WTC11 (cell line): ENCODE results near the gene HDAC9. TPM values are rescaled to one million over a fixed set of nuclear protein-coding genes. Genes with fewer than 3 reads are reported as not detected.

ENCODE experiments used
- ATAC-seq: fragments of 200-7000 bp; cut with Tn5 transposase; 2 replicates; pipeline ENCODE4 v1.10.0; 2021; ENCODE audit warnings: mild to moderate bottlenecking, moderate library complexity
- CTCF ChIA-PET: fragments of 300-600 bp; sonication (Branson Sonifier 250); formaldehyde crosslinking; loops from one replicate; lab custom pipeline; 2021; ENCODE audit warnings: antibody characterized with exemption; lab: Charles Lee
- POLR2A ChIA-PET: fragments of 350-600 bp; sonication (Branson Sonifier 250); formaldehyde crosslinking; loops from one replicate; lab custom pipeline; 2021; ENCODE audit warnings: antibody characterized with exemption; lab: Charles Lee
- DNase-seq: peaks from one replicate; pipeline ENCODE4 v3.0.0; 2021; ENCODE audit warnings: low spot score
- H3K27ac Mint-ChIP-seq: 2 replicates; pipeline ENCODE4 v1.8.0; 2021; ENCODE audit warnings: mixed read lengths
- H3K27me3 Mint-ChIP-seq: 2 replicates; pipeline ENCODE4 v1.8.0; 2021; ENCODE audit warnings: low read depth, mild to moderate bottlenecking, moderate library complexity, mixed read lengths
- H3K36me3 Mint-ChIP-seq: 2 replicates; pipeline ENCODE4 v1.8.0; 2021; ENCODE audit warnings: mixed read lengths
- H3K4me1 Mint-ChIP-seq: 2 replicates; pipeline ENCODE4 v1.8.0; 2022; ENCODE audit warnings: mixed read lengths
- H3K4me3 Mint-ChIP-seq: 2 replicates; pipeline ENCODE4 v1.8.0; 2021; ENCODE audit warnings: mild to moderate bottlenecking, moderate library complexity, mixed read lengths
- H3K9me3 Mint-ChIP-seq: 2 replicates; pipeline ENCODE4 v1.8.0; 2021; ENCODE audit warnings: mixed read lengths
- E2F1 ChIP-seq: sonication (generic); formaldehyde crosslinking; IDR thresholded peaks from 2 replicates; pipeline ENCODE4 v1.8.0; 2022; ENCODE audit warnings: mild to moderate bottlenecking, missing genetic modification reagents
- FOXK1 ChIP-seq: sonication (generic); formaldehyde crosslinking; IDR thresholded peaks from 2 replicates; pipeline ENCODE4 v1.8.0; 2022; ENCODE audit warnings: mild to moderate bottlenecking, moderate library complexity, missing genetic modification reagents
- FOXP1 ChIP-seq: sonication (generic); formaldehyde crosslinking; IDR thresholded peaks from 2 replicates; pipeline ENCODE4 v1.8.0; 2022; ENCODE audit warnings: missing genetic modification reagents, mild to moderate bottlenecking, moderate library complexity, borderline replicate concordance
- HMGA2 ChIP-seq: fragments of 250-450 bp; sonication (Bioruptor Pico); IDR thresholded peaks from 2 replicates; pipeline ENCODE4 v1.4.0; 2021; ENCODE audit warnings: mild to moderate bottlenecking, moderate library complexity
- JAZF1 ChIP-seq: fragments of 250-450 bp; sonication (Bioruptor Pico); IDR thresholded peaks from 2 replicates; pipeline ENCODE4 v1.9.0; 2021; ENCODE audit warnings: moderate library complexity, mild to moderate bottlenecking, inconsistent platforms
- NFYB ChIP-seq: sonication (generic); formaldehyde crosslinking; conservative IDR thresholded peaks from 2 replicates; pipeline ENCODE4 v1.8.0; 2022; ENCODE audit warnings: low read depth, missing genetic modification reagents
- RORB ChIP-seq: fragments of 250-450 bp; sonication (Bioruptor Pico); IDR thresholded peaks from 2 replicates; pipeline ENCODE4 v1.9.0; 2021; ENCODE audit warnings: mild to moderate bottlenecking
- TEAD1 ChIP-seq: sonication (generic); formaldehyde crosslinking; IDR thresholded peaks from 2 replicates; pipeline ENCODE4 v1.8.0; 2022; ENCODE audit warnings: mild to moderate bottlenecking, missing genetic modification reagents
- TEAD4 ChIP-seq: sonication (generic); formaldehyde crosslinking; IDR thresholded peaks from 2 replicates; pipeline ENCODE4 v1.8.0; 2022; ENCODE audit warnings: mild to moderate bottlenecking, missing genetic modification reagents
- ZNF138 ChIP-seq: sonication (generic); formaldehyde crosslinking; conservative IDR thresholded peaks from 2 replicates; pipeline ENCODE4 v1.8.1; 2022; ENCODE audit warnings: mild to moderate bottlenecking, moderate library complexity, missing genetic modification reagents
- ZNF416 ChIP-seq: fragments of 250-450 bp; sonication (Bioruptor Pico); IDR thresholded peaks from 2 replicates; pipeline ENCODE4 v1.9.0; 2021; ENCODE audit warnings: mild to moderate bottlenecking, inconsistent platforms
- ZNF425 ChIP-seq: fragments of 250-450 bp; sonication (Bioruptor Pico); conservative IDR thresholded peaks from 2 replicates; pipeline ENCODE4 v1.9.0; 2021; ENCODE audit warnings: mild to moderate bottlenecking
- total RNA-seq: library from RNA; stranded (reverse); gene quantifications from 3 replicates; pipeline ENCODE4 v1.2.3, GENCODE V29; 2021
- TF ChIP-seq, protein P1 (sequence below): fragments of 250-450 bp; sonication (Bioruptor Pico); IDR thresholded peaks from 2 replicates; pipeline ENCODE4 v1.9.0; 2021; ENCODE audit warnings: moderate library complexity, mild to moderate bottlenecking, inconsistent platforms, borderline replicate concordance
- TF ChIP-seq, protein P2 (sequence below): sonication (generic); formaldehyde crosslinking; IDR thresholded peaks from 2 replicates; pipeline ENCODE4 v1.8.1; 2023; ENCODE audit warnings: mild to moderate bottlenecking, missing genetic modification reagents, borderline replicate concordance
- TF ChIP-seq, protein P3 (sequence below): sonication (generic); formaldehyde crosslinking; IDR thresholded peaks from 2 replicates; pipeline ENCODE4 v1.8.1; 2022; ENCODE audit warnings: mild to moderate bottlenecking, moderate library complexity, missing genetic modification reagents
- TF ChIP-seq, protein P4 (sequence below): sonication (generic); formaldehyde crosslinking; IDR thresholded peaks from 2 replicates; pipeline ENCODE4 v1.8.0; 2022; ENCODE audit warnings: mild to moderate bottlenecking, missing genetic modification reagents
- TF ChIP-seq, protein P5 (sequence below): sonication (generic); formaldehyde crosslinking; IDR thresholded peaks from 2 replicates; pipeline ENCODE4 v1.8.1; 2023; ENCODE audit warnings: mild to moderate bottlenecking, missing genetic modification reagents, moderate library complexity

Gene HDAC9
- total RNA-seq, 1 experiment from 2014 or later, result 18.8 TPM

- Mint-ChIP-seq H3K9me3 (no peaks in the 10 kb centered on the region), H3K36me3 (no peaks in the 10 kb centered on the region), H3K4me3 (no peak overlapping the region), H3K27me3 (no peaks in the 10 kb centered on the region), H3K27ac (no peak overlapping the region), H3K4me1 (peaks cover 19% of the 10 kb centered on the region)
- ATAC-seq (no peak), DNase-seq (no peak)
- POLR2A ChIA-PET, result no interaction called here
- no peak for TF ChIP-seq E2F1 (CRISPR knock-in tag)
- TF ChIP-seq, protein P1, sequence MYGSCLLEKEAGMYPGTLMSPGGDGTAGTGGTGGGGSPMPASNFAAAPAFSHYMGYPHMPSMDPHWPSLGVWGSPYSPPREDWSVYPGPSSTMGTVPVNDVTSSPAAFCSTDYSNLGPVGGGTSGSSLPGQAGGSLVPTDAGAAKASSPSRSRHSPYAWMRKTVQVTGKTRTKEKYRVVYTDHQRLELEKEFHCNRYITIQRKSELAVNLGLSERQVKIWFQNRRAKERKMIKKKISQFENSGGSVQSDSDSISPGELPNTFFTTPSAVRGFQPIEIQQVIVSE (CRISPR knock-in tag), result no peak
- TF ChIP-seq, protein P2, sequence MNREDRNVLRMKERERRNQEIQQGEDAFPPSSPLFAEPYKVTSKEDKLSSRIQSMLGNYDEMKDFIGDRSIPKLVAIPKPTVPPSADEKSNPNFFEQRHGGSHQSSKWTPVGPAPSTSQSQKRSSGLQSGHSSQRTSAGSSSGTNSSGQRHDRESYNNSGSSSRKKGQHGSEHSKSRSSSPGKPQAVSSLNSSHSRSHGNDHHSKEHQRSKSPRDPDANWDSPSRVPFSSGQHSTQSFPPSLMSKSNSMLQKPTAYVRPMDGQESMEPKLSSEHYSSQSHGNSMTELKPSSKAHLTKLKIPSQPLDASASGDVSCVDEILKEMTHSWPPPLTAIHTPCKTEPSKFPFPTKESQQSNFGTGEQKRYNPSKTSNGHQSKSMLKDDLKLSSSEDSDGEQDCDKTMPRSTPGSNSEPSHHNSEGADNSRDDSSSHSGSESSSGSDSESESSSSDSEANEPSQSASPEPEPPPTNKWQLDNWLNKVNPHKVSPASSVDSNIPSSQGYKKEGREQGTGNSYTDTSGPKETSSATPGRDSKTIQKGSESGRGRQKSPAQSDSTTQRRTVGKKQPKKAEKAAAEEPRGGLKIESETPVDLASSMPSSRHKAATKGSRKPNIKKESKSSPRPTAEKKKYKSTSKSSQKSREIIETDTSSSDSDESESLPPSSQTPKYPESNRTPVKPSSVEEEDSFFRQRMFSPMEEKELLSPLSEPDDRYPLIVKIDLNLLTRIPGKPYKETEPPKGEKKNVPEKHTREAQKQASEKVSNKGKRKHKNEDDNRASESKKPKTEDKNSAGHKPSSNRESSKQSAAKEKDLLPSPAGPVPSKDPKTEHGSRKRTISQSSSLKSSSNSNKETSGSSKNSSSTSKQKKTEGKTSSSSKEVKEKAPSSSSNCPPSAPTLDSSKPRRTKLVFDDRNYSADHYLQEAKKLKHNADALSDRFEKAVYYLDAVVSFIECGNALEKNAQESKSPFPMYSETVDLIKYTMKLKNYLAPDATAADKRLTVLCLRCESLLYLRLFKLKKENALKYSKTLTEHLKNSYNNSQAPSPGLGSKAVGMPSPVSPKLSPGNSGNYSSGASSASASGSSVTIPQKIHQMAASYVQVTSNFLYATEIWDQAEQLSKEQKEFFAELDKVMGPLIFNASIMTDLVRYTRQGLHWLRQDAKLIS (CRISPR knock-in tag), result no peak
- no peak for TF ChIP-seq TEAD1 (CRISPR knock-in tag)
- TF ChIP-seq TEAD4 (CRISPR knock-in tag), result no peak
- CTCF ChIA-PET, result no interaction called here
Observed at GRCh38 chr7:18997477-18998150, 502.1 kb downstream of the HDAC9 start.

- ChIA-PET CTCF (no interaction called here), POLR2A (no interaction called here)
- no peak overlapping the region for H3K27ac Mint-ChIP-seq
- no peak for DNase-seq
- H3K27me3 Mint-ChIP-seq, result no peaks in the 10 kb centered on the region
- H3K36me3 Mint-ChIP-seq, result no peaks in the 10 kb centered on the region
- H3K4me3 Mint-ChIP-seq, result no peak overlapping the region
- no peaks in the 10 kb centered on the region for H3K9me3 Mint-ChIP-seq
- H3K4me1 Mint-ChIP-seq, result peaks cover 19% of the 10 kb centered on the region
- ATAC-seq, result no peak
- TF ChIP-seq FOXP1 (CRISPR knock-in tag), result no peak
- TF ChIP-seq, protein P2 (CRISPR knock-in tag), result no peak
- TF ChIP-seq FOXK1, result no peak
- TF ChIP-seq, protein P3, sequence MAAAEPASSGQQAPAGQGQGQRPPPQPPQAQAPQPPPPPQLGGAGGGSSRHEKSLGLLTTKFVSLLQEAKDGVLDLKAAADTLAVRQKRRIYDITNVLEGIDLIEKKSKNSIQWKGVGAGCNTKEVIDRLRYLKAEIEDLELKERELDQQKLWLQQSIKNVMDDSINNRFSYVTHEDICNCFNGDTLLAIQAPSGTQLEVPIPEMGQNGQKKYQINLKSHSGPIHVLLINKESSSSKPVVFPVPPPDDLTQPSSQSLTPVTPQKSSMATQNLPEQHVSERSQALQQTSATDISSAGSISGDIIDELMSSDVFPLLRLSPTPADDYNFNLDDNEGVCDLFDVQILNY (CRISPR knock-in tag), result no peak
- TF ChIP-seq JAZF1, result no peak
- TF ChIP-seq HMGA2 (CRISPR knock-in tag), result no peak
- no peak for TF ChIP-seq ZNF416 (CRISPR knock-in tag)
- TF ChIP-seq ZNF138 (CRISPR knock-in tag), result no peak
- TF ChIP-seq, protein P4, sequence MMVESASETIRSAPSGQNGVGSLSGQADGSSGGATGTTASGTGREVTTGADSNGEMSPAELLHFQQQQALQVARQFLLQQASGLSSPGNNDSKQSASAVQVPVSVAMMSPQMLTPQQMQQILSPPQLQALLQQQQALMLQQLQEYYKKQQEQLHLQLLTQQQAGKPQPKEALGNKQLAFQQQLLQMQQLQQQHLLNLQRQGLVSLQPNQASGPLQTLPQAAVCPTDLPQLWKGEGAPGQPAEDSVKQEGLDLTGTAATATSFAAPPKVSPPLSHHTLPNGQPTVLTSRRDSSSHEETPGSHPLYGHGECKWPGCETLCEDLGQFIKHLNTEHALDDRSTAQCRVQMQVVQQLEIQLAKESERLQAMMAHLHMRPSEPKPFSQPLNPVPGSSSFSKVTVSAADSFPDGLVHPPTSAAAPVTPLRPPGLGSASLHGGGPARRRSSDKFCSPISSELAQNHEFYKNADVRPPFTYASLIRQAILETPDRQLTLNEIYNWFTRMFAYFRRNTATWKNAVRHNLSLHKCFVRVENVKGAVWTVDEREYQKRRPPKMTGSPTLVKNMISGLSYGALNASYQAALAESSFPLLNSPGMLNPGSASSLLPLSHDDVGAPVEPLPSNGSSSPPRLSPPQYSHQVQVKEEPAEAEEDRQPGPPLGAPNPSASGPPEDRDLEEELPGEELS (CRISPR knock-in tag), result no peak
- no peak for TF ChIP-seq NFYB (CRISPR knock-in tag)
- TF ChIP-seq, protein P5, sequence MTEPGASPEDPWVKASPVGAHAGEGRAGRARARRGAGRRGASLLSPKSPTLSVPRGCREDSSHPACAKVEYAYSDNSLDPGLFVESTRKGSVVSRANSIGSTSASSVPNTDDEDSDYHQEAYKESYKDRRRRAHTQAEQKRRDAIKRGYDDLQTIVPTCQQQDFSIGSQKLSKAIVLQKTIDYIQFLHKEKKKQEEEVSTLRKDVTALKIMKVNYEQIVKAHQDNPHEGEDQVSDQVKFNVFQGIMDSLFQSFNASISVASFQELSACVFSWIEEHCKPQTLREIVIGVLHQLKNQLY, result no peak
- no peak for TF ChIP-seq ZNF425 (CRISPR knock-in tag)
- no peak for TF ChIP-seq RORB (CRISPR knock-in tag)
Observed at GRCh38 chr7:19000410-19000809, 504.9 kb downstream of the HDAC9 start.
